Neural progenitor cell (in vitro differentiated cells): ENCODE measurements around the gene AP2M1.

Experiments
- CTCF ChIP-seq: fragments of 200-600 bp; sonication (generic); IDR thresholded peaks from 2 replicates; pipeline ENCODE4 v1.5.1; 2017; ENCODE audit warnings: antibody characterized with exemption, mild to moderate bottlenecking
- EZH2 ChIP-seq: fragments of 200-600 bp; sonication (generic); IDR thresholded peaks from 2 replicates; pipeline ENCODE4 v1.6.1; 2017; ENCODE audit warnings: antibody characterized with exemption, mild to moderate bottlenecking, moderate library complexity
- EZH2phosphoT487 ChIP-seq: fragments of 200-600 bp; sonication (generic); IDR thresholded peaks from 2 replicates; pipeline ENCODE4 v1.6.1; 2017; ENCODE audit warnings: antibody characterized with exemption

- TF ChIP-seq CTCF (no peak), EZH2 (no peak), EZH2phosphoT487 (no peak)
These were observed 30.1 kb upstream of the AP2M1 start for GRCh38 chr3:184144505-184144904.
